ENCODE measurements around the gene RALGAPA1.

Gene RALGAPA1

DNA sequence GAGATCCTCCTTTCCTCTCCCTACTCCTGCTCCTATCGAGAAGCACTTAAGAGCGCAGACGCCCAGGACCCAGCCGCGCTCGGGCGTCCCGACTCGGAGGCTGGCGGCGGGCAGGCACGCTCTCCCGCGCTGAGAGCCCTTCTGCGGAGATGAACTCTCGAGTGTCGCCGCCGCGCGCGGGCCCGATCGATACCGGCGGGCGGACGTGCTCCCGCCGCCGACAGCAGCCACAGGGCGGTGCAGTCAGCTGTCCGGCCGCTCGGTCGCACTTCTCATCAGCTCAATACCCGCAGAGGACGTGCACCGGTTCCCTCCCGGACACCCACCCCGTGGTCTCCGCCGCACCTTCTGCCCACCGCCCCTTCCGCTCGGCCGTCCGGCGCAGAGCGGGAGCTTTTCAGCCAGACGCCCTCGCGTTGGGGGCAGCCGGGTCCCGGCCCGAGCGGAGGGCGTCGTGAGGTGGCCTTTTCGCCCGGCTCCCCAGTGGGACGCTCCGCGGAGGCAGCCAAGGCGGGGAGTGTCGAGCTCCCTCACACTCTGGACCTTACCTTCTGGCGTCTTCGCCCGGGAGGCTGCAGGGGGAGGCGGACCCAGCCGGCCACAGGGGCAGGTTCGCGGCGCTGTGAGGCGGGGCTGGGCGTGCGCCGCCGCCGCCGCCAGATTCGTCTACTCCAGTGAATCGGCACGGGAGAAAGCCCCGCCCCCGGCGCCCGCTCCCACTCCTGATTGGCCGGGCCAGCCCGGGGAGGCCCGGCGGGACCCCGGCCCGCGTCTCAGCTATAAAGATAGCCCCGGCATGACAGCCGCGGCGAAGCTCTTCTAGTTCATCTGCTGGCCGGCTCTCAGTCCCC lies 275.5 kb downstream of the RALGAPA1 start, which contains the start of gene INSM2:
Gene INSM2 (plus strand): TSS at position 808 of the 851 bp plus-strand sequence. CDS start 89 bp downstream, outside the sequence.
- peak; percentile 97 for DNase-seq

DNA sequence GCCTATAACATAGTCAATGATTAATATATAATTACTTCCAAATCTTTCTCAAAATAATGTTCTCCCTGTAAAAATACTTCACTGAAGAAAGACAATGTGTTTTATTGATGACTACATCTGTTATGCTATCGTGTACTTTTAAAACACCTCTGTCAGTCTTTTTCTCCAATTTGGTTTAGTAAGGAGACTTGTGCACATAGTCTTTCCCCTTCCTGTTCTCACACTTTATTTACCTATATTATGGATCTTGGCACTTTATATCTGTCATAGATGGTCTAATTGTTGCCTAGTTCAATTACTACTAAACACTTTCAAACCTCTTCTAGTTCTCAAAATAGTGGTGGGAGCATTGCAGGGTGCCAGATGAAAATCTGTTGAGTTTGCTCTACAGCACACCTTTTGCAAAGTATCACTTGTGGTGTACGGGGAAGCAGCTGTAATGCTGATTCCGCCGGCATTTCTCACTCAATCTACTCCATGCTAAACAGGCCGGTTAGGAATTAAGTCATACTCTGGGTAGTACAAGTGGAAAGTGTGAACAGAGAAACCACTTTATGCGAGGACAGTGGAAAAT lies 276.2 kb downstream of the RALGAPA1 start:
- DNase-seq, result no peak

DNA sequence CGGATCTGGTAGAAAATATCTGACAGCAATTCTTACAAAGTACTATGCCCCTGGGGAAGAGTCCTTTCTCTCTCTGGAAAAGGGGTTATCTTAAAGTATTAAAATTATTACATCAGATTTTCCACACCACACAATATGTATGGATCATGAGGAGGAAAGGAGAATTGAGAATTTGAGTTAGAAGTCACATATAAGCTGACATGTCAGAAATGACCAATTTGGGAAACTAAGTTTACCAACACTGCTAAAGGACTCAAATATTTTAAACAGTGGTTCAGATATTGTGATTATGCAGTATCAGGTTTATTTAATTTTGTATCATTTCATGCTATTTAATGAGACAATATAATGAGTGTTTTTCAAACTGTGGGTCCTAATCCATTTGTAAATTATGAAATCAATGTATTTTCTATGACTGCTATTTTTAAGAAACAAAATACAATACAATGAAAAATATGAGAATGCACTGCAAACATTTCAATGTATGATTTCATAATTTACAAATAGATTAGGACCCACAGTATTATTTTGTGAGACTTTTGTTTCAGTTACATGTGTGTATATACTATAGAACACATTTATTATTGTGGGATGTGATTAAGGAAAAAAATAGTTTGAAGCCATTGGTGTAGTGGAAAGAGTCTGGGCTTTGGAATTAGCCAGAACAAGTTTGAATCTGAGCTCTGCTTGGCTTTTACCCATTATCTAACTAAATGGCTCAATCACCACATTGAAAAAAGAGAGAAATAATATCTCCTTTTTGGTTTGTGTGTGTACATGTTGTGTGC lies 276.9 kb downstream of the RALGAPA1 start:
- DNase-seq, result no peak

DNA sequence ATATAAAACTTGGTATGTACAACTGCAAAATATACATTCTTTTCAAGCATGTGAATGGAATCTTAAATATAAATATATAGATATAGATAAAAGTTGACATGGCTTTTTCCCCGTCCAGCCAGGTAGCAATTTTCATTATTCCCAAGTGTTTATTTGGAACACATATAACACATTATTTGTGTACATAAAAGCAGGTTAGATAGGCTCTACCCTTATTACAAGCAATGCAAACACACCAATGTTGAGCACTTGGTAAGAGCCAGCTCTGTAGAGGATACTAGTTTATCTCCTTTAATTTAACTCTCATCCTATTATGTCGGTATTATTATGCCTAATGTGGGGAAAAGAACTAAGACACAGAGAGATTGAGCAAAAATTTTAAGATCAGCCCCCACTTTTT lies 282.1 kb downstream of the RALGAPA1 start:
- no peak for DNase-seq

DNA sequence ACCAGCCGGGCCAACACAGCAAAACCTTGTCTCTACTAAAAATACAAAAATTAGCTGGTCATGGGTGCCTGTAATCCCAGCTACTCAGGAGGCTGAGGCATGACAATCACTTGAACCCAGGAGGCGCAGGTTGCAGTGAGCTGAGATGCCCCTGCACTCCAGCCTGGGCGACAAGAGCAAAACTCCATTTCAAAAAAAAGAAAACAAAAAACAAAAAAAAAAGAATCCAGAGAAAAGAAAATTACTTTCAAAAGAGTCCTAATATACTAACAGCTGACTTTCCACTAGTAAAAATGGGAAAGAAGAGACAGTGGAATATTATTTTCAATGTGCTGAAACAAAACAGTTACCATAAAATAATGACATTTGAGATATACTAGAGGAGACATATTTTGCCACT lies 283.4 kb downstream of the RALGAPA1 start:
- no peak for DNase-seq

DNA sequence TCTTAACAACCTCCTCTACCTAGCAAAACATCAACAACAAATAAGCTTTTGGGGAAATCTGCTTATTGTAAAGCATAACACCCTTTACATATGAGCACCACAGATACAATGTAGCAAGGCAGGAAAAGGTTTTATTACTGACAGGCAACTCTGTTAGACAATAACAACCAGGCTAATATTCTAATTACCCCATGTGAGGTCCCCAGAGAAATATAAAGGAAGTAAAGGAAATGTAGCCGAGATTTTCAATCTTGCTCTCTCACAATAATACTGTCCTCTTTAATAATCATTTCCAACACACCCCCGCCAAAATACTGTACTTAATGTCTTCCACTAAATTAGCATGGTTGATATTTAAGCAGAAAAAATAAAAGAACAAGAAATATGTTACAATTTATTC lies 289.1 kb downstream of the RALGAPA1 start:
- DNase-seq, result no peak

DNA sequence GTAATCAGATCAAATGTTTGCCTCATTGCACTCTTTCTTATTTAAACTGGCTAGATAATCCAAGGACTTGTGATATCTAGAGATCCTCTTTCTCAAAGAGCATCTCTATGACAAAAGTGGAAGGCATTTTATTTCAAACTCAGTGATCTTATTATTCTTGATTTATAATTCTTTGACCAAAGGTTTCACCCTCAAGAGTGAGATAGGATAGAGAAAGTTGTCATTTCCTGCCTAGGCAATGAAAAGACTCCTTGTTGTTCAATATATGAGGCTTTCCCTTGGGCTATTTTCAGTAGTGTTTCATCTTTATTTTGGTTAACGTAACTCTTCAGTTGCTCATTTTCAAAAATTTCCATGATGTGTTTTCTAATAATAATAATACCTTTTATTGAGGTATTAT lies 293.2 kb downstream of the RALGAPA1 start:
- DNase-seq, result no peak

DNA sequence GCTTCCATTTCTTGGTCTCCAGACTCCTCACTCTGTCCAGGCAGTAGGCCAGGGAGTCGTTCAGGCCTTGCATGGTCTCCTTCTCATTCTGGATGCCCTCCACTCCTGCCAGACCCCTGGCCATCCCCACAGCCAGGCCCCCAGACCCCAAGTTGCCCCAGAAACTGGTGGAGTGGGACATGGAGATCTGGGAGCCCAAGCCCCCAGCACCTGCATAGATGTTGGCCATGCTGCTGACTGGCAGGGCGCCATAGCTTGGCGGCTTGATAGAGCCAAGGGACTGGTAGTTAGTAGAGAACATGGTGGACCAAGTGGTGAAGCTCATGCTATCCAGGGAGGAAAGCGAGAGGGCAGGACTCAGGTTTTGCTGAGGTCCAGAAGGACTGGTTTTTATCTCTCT lies 296.3 kb downstream of the RALGAPA1 start:
- no peak for DNase-seq

DNA sequence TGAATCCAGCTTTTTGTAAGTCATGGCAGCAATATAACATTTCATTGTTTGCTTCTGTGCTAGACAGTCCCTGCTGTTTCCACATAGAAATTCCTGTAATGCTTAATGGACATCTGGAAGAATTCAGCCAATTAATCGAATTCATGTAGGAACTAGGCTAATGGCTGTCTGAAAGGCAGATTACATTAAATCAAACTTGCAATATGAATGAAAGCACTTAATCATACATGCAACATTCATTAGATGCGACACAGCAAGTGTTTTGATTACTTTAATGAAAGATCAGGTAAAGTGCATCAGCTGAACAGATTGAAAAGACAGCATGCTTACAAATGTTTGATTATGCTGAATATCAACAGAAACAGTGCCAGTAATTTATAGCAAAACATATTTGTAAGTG lies 299.2 kb downstream of the RALGAPA1 start:
- DNase-seq, result peak; percentile 39

DNA sequence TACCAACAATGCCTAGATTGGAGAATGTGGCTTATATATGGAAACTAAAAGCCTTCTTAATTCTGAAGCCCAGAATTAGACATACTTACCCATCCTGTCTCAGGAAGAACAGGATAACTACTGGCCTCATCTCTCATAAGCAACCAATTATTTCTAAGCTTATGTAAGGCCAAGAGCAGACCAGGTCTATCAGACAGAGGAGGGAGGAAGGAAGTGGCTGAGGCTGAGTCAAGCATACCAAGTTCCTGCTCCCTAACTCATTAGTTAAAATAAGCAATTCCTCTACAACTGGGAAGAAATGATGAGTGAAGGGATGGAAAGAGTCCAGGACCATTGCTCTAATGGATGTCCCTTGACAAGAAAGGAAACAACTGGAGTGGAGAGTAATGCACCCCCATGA lies 302.2 kb downstream of the RALGAPA1 start:
- DNase-seq, result peak; percentile 8

DNA sequence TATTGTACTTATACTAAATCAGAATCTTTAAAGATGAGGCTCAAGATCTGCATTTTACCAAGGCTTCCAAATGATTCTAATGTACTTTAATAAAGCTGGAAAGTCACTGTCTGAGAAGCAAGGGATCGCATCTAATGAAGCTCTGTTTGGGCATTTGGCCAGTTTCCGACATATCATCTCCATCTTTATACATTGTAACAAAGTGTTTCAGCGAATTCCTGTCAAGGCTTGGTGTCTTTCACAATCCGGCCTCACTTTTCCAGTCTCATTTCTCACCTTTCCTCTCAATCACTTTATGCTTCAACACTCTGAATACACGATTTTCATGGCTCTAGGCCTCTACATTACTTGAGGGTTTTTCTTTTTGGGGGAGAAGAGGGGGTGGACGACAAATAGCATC lies 302.6 kb downstream of the RALGAPA1 start:
- DNase-seq, result no peak

DNA sequence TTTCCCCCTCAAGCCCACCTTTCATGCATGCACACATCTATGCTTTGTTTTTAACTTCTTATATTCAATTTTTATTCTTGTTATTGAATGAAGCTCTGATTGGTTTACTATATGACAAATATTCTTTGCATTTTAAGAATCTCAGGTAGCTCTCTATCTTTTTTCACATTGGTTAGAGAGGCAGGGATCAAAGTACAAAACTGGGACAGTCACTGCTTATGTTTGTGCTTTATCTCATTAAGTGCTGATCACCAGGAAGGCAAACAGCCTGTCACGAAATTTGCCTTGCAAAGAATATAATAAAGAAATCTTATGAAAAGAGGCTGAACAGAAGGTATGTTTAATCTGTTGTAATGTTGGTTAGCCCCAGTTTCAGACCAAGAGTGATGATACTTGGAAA lies 304.8 kb downstream of the RALGAPA1 start:
- peak; percentile 74 for DNase-seq

DNA sequence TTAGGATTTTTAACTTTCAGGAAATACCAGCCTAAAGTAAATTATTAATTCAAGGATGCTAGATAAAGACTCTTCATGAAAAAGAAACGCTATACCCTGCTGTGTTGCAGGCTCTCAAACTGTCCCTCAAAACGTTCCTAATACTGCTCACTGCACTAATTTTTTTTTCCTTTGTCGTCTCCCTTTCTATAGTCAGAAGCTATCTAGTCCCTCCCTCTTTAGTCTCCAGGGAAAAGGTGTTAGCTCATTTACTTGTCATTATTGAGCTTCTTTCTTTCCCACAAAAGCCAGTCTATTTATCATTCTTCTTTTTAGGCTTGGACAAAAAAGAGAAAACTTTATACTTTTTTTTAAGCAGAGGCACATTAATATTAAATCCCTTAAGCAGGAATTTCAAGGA lies 305.4 kb downstream of the RALGAPA1 start:
- peak; percentile 88 for DNase-seq

DNA sequence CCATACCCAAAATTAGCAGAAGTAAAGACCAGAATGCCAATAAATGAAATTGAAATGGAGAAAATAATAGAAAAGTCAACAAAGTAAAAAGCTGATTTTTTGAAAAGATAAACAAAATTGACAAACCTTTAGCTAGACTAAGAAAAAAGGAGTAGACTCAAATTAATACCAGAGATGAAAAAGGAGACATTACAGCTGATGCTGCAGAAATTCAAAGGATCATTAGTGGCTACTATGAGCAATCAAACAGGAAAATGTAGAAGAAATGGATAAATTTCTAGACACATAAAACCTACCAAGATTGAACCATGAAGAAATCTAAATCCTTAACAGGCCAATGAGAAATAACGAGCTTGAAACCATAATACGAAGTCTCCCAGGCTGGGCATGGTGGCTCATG lies 309.9 kb downstream of the RALGAPA1 start:
- no peak for DNase-seq

DNA sequence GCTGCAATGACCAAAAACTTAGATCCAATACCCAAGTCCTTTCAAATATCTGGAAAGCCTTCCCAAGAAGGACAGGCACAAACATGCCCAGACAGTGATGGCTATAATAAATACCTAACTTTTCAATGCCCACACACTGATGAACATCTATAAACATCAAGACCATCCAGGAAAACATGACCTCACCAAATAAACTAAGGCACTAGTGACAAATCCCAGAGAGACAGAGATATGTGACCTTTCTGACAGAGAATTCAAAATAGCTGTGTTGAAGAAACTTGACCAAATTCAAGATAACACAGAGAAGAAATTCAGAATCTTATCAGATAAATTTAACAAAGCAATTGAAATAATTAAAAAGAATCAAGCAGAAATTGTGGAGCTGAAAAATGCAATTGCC lies 313.8 kb downstream of the RALGAPA1 start:
- no peak for DNase-seq

DNA sequence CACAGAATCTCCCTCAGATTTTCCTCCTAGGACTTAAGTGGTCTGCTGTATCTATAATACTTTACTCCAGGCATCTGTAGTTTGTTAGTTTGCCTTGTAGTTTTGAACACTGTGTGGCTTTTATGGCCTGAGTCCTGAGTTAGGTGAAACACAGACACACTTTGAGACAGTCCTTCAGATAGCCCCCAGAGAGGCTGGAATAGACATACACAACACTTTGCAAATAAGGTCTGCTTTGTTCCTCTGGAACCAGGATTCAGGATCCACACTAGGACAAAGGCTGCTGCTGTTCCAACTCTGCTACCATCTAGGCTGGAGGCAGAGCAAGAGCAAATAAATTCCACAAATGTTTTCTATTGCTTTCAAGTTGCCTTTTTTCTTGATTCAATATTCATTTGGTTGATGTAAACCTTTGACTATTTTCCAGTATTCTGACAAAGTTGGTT lies 316.5 kb downstream of the RALGAPA1 start:
- no peak for DNase-seq
